Type B pancreatic cell (in vitro differentiated cells): ENCODE data around the gene HTD2. TPM values are rescaled to one million over a fixed set of nuclear protein-coding genes. Genes with fewer than 3 reads are reported as not detected.

ENCODE experiments used
- DNase-seq: peaks from one replicate; pipeline ENCODE4 v3.0.0; 2021; ENCODE audit warnings: mixed read lengths; ENCODE audit not compliant: unreplicated experiment; ENCODE audit errors: extremely low spot score
- H3K27ac Mint-ChIP-seq: 2 replicates; pipeline ENCODE4 v1.8.0; 2021; ENCODE audit warnings: mild to moderate bottlenecking, mixed read lengths
- H3K27me3 Mint-ChIP-seq: 2 replicates; pipeline ENCODE4 v1.8.0; 2021; ENCODE audit warnings: mixed read lengths
- H3K36me3 Mint-ChIP-seq: 2 replicates; pipeline ENCODE4 v1.8.0; 2021; ENCODE audit warnings: mixed read lengths
- H3K4me1 Mint-ChIP-seq: one replicate; pipeline ENCODE4 v1.8.0; 2021; ENCODE audit warnings: mixed read lengths; ENCODE audit not compliant: unreplicated experiment
- H3K4me3 Mint-ChIP-seq: 2 replicates; pipeline ENCODE4 v1.8.0; 2021; ENCODE audit warnings: mild to moderate bottlenecking, mixed read lengths
- H3K9me3 Mint-ChIP-seq: 2 replicates; pipeline ENCODE4 v1.8.0; 2021; ENCODE audit warnings: mixed read lengths
- total RNA-seq: library from RNA; stranded (reverse); gene quantifications from 2 replicates; pipeline ENCODE4 v1.2.1, GENCODE V29; 2021; ENCODE audit warnings: low replicate concordance
- TF ChIP-seq, protein P1 (sequence below): fragments of 200-600 bp; sonication (generic); conservative IDR thresholded peaks from 2 replicates; pipeline ENCODE4 v1.5.0; 2021; ENCODE audit warnings: antibody characterized with exemption, mild to moderate bottlenecking

Gene HTD2
- total RNA-seq, 1 donor from 2014 or later, result 11.4 TPM

DNA sequence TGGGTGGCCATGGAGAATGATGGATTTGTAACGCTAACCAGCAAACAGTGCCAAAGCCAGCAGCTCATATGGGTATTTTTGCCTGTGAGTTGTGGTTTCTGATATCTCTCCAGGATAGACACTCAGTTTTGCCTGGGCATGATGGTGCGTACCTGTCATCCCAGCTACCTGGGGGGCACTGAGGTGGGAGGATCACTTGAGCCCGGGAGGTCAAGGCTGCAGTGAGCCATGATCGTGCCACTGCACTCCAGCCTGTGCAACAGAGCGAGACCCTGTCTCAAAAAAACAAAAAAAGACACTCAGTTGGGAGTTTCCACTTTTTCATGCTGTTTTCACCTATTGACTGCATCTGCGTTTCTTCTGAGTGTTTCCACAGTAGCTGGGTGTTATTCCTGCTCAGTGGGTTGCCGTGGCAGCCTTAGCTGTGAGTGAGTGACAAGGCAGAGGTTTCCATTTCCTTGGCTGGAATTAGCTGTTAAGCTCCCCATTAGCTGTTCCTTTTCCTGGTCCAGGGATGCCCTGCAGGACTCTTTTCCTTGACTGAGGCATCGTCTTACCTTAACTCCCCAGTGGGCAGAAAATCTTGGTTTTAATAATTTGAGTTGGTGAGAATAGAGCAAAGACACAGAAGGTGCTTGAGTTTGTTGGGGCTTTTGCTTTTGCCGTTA lies 14.5 kb upstream of the HTD2 start:
- DNase-seq, result no peak
- TF ChIP-seq, protein P1, sequence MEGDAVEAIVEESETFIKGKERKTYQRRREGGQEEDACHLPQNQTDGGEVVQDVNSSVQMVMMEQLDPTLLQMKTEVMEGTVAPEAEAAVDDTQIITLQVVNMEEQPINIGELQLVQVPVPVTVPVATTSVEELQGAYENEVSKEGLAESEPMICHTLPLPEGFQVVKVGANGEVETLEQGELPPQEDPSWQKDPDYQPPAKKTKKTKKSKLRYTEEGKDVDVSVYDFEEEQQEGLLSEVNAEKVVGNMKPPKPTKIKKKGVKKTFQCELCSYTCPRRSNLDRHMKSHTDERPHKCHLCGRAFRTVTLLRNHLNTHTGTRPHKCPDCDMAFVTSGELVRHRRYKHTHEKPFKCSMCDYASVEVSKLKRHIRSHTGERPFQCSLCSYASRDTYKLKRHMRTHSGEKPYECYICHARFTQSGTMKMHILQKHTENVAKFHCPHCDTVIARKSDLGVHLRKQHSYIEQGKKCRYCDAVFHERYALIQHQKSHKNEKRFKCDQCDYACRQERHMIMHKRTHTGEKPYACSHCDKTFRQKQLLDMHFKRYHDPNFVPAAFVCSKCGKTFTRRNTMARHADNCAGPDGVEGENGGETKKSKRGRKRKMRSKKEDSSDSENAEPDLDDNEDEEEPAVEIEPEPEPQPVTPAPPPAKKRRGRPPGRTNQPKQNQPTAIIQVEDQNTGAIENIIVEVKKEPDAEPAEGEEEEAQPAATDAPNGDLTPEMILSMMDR, result no peak
- no peak overlapping the region for H3K4me3 Mint-ChIP-seq
- H3K36me3 Mint-ChIP-seq, result peaks cover 17% of the 10 kb centered on the region
- H3K4me1 Mint-ChIP-seq, result no peaks in the 10 kb centered on the region
- H3K27ac Mint-ChIP-seq, result no peak overlapping the region
- no peaks in the 10 kb centered on the region for H3K27me3 Mint-ChIP-seq
- no peaks in the 10 kb centered on the region for H3K9me3 Mint-ChIP-seq

DNA sequence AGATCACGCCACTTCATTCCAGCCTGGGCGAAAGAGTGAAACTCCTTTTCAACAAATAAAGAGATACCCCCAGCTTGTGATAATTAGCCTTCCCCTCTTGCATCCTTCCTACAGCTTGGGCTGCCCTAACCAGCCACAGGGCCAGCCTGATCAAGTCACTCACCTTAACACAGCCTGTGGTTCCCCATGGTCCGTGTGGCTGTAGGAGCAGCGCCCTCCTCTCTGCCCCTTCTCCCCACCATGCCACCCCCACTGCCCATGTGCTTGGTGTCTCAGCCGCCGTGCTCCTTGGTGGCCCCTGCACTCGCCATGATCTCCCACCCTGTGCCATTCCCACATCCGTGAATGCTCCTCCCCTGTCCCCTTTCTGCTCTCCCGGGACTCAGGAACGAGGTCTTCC lies 13.5 kb upstream of the HTD2 start:
- H3K27me3 Mint-ChIP-seq, result no peaks in the 10 kb centered on the region
- H3K36me3 Mint-ChIP-seq, result peaks cover 15% of the 10 kb centered on the region
- no peak overlapping the region for H3K4me3 Mint-ChIP-seq
- H3K27ac Mint-ChIP-seq, result no peak overlapping the region
- DNase-seq, result no peak
- no peaks in the 10 kb centered on the region for H3K9me3 Mint-ChIP-seq
- TF ChIP-seq, protein P1, result no peak
- no peaks in the 10 kb centered on the region for H3K4me1 Mint-ChIP-seq

DNA sequence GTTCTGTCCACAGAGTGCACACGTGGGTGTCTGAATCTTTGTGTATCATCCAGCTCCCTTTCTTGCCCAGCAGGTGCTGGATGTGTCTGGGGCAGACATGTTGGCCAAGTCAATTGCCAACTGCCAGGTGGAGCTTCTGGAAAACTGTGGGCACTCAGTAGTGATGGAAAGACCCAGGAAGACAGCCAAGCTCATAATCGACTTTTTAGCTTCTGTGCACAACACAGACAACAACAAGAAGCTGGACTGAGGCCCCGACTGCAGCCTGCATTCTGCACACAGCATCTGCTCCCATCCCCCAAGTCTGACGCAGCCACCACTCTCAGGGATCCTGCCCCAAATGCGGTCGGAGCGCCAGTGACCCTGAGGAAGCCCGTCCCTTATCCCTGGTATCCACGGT lies 12.8 kb upstream of the HTD2 start:
- no peak for DNase-seq
- Mint-ChIP-seq H3K4me1 (no peaks in the 10 kb centered on the region), H3K36me3 (peaks cover 8% of the 10 kb centered on the region), H3K4me3 (no peak overlapping the region), H3K27ac (no peak overlapping the region), H3K9me3 (no peaks in the 10 kb centered on the region), H3K27me3 (no peaks in the 10 kb centered on the region)
- TF ChIP-seq, protein P1, result no peak

DNA sequence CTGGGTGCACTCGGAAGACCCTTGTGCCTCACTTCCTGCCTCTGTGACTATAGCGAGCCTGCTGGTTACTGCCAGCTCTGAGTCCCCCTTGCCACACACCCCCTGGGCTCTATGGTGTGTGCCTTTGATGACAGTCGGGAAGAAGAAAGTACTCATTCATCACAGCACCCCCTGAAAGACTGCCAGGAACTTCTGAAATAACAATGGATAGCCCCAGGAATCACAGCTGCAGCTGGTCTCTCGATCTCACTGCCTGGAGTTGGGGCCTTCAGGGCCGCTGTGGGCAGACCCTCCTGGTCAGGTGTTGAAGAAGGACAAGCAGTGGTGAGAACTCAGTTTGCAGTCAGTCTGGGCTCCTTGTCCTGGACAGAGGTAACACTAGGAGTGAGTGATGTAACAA lies 10.1 kb upstream of the HTD2 start:
- no peak overlapping the region for H3K4me3 Mint-ChIP-seq
- TF ChIP-seq, protein P1, result no peak
- H3K27me3 Mint-ChIP-seq, result peaks cover 5% of the 10 kb centered on the region
- no peaks in the 10 kb centered on the region for H3K9me3 Mint-ChIP-seq
- no peaks in the 10 kb centered on the region for H3K4me1 Mint-ChIP-seq
- H3K27ac Mint-ChIP-seq, result peak overlapping the region; percentile 53
- DNase-seq, result no peak
- H3K36me3 Mint-ChIP-seq, result peaks cover 8% of the 10 kb centered on the region

DNA sequence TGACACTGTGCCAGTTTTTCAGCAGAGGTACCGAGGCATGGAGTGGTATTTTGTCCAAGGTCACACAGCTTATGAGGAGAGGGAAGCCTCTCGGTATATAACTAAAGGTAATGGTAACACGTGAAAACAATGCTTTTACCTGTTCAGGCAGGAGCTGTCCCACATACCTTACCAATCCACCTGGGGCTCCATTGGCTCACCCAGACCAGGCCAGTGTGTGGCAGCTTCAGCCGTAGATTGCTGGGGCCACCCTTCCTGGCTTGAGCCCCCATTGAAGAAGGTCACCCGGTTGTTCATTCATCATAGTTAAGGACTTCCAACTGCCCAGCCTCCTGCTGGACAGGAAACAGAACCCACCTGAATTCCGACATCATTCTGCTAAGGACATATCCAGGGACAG lies 9.5 kb upstream of the HTD2 start:
- no peak overlapping the region for H3K27ac Mint-ChIP-seq
- DNase-seq, result no peak
- H3K9me3 Mint-ChIP-seq, result no peaks in the 10 kb centered on the region

More for the DNA sequence above, 9.5 kb upstream of the HTD2 start:
- Mint-ChIP-seq H3K4me1 (no peaks in the 10 kb centered on the region), H3K27me3 (peaks cover 11% of the 10 kb centered on the region), H3K36me3 (peaks cover 4% of the 10 kb centered on the region), H3K4me3 (no peak overlapping the region)
- TF ChIP-seq, protein P1, result no peak
